MG63 (cell line): ENCODE data around the gene WWP2. TPM values are rescaled to one million over a fixed set of nuclear protein-coding genes. Genes with fewer than 3 reads are reported as not detected.
"Not testable (repeated sequence)": the region's sequence is repeated elsewhere in the genome, so short reads cannot be mapped to it uniquely, and the experiment has no call there.

ENCODE experiments used
- DNase-seq: peaks from one replicate; pipeline ENCODE4 v3.0.0-alpha.2; 2020
- H3K27me3 ChIP-seq: fragments of 250-450 bp; sonication (Bioruptor Pico); 2 replicates; pipeline ENCODE4 v1.5.1; 2020; ENCODE audit warnings: mild to moderate bottlenecking, moderate library complexity
- H3K36me3 ChIP-seq: fragments of 250-450 bp; sonication (Bioruptor Pico); 2 replicates; pipeline ENCODE4 v1.5.1; 2020; ENCODE audit warnings: mild to moderate bottlenecking, moderate library complexity
- H3K4me3 ChIP-seq: fragments of 250-450 bp; sonication (Bioruptor Pico); 2 replicates; pipeline ENCODE4 v1.5.1; 2020; ENCODE audit warnings: mild to moderate bottlenecking, moderate library complexity
- H3K9me3 ChIP-seq: fragments of 250-450 bp; sonication (Bioruptor Pico); 2 replicates; pipeline ENCODE4 v1.5.1; 2020; ENCODE audit warnings: mild to moderate bottlenecking, moderate library complexity
- total RNA-seq: library from RNA; depleted of rRNA; stranded (reverse); fragments of >200 nt; shearing (Covaris generic); gene quantifications from 2 replicates; pipeline ENCODE4 v1.2.3, GENCODE V29; 2014; ENCODE audit warnings: low replicate concordance; rRNA removed

Gene WWP2
- 3.9 and 15.5 TPM in 2 replicates for total RNA-seq

- peak; percentile 66 for DNase-seq
- Histone ChIP-seq H3K4me3 (peak within 1 kb of the TSS; percentile 71), H3K9me3 (no peaks in the 10 kb centered on the region), H3K36me3 (no peaks in the 10 kb centered on the region), H3K27me3 (no peaks in the 10 kb centered on the region)
These were observed at the start of gene WWP2 for GRCh38 chr16:69761983-69762813. Gene WWP2 (plus strand): TSS chr16:69762332. CDS start chr16:69787011, 24,679 bp downstream.

GRCh38 chr16:69712914-69713581 is 49.1 kb upstream of the WWP2 start:
- Histone ChIP-seq H3K36me3 (peaks cover 41% of the 10 kb centered on the region), H3K4me3 (no peak overlapping the region), H3K9me3 (no peaks in the 10 kb centered on the region), H3K27me3 (no peaks in the 10 kb centered on the region)
- no peak for DNase-seq

DNA sequence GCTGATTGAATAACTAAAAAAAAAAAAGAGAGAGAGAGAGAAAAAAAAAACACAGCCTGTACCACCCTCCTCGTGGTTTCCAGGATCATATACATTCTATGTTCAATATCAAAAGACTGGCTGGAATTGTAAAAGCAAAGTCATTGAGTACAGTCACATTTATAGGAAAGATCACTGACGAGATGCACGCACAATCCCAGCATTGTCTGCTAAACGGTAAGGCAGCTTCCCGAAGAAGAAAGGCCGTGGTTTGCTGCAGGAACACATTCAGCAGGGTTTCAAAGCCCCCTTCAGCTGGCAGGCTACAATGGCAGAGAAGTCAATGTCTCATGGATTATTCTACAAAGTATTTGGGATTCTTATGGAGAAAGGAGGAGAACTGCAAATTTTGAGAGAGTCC is 45.1 kb upstream of the WWP2 start:
- DNase-seq: no peak
- no peaks in the 10 kb centered on the region for H3K27me3 ChIP-seq
- H3K4me3 ChIP-seq: no peak overlapping the region
- peaks cover 15% of the 10 kb centered on the region for H3K36me3 ChIP-seq
- no peaks in the 10 kb centered on the region for H3K9me3 ChIP-seq

- no peaks in the 10 kb centered on the region for H3K27me3 ChIP-seq
- no peaks in the 10 kb centered on the region for H3K9me3 ChIP-seq
- no peak for DNase-seq
- H3K4me3 ChIP-seq: no peak overlapping the region
- H3K36me3 ChIP-seq: peaks cover 4% of the 10 kb centered on the region
These were observed 43.9 kb upstream of the WWP2 start for GRCh38 chr16:69718111-69718764.

GRCh38 chr16:69720822-69721430 is 41.2 kb upstream of the WWP2 start:
- Histone ChIP-seq H3K27me3 (no peaks in the 10 kb centered on the region), H3K4me3 (no peak overlapping the region), H3K9me3 (no peaks in the 10 kb centered on the region), H3K36me3 (peaks cover 4% of the 10 kb centered on the region)
- no peak for DNase-seq

DNA sequence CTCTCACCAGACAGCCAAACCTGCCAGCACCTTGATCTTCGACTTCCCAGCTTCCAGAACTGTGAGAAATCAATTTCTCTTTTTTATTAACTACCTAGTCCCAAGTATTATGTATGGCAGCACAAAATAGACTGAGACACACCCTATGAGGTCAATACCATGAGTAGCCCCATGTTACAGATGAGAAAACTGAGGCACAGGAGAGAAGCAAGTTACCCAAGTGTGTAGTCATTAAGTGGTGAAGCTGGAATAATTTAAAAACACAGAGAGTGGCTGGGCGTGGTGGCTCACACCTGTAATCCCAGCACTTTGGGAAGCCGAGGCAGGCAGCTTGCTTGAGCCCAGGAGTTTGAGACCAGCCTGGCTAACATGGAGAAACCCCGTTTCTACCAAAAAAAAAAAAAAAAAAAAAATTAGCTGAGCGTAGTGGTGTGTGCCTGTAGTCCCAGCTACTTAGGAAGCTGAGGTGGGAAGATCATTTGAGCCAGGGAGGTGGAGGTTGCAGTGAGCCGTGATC is 40.6 kb upstream of the WWP2 start:
- Histone ChIP-seq H3K27me3 (no peaks in the 10 kb centered on the region), H3K36me3 (peaks cover 4% of the 10 kb centered on the region)
- no peak for DNase-seq

GRCh38 chr16:69724414-69724873 is 37.7 kb upstream of the WWP2 start:
- Histone ChIP-seq H3K27me3 (no peaks in the 10 kb centered on the region), H3K36me3 (no peaks in the 10 kb centered on the region; the same call in 1 of the 2 replicates), H3K9me3 (no peaks in the 10 kb centered on the region), H3K4me3 (peak overlapping the region; percentile 63)
- DNase-seq: no peak

More for the DNA sequence above, 40.6 kb upstream of the WWP2 start:
- H3K4me3 ChIP-seq: no peak overlapping the region
- H3K9me3 ChIP-seq: no peaks in the 10 kb centered on the region

GRCh38 chr16:69724981-69725479 is 37.1 kb upstream of the WWP2 start:
- H3K27me3 ChIP-seq: no peaks in the 10 kb centered on the region
- H3K9me3 ChIP-seq: no peaks in the 10 kb centered on the region
- H3K36me3 ChIP-seq: no peaks in the 10 kb centered on the region; the same call in 1 of the 2 replicates
- H3K4me3 ChIP-seq: peak overlapping the region; percentile 63
- DNase-seq: no peak

DNA sequence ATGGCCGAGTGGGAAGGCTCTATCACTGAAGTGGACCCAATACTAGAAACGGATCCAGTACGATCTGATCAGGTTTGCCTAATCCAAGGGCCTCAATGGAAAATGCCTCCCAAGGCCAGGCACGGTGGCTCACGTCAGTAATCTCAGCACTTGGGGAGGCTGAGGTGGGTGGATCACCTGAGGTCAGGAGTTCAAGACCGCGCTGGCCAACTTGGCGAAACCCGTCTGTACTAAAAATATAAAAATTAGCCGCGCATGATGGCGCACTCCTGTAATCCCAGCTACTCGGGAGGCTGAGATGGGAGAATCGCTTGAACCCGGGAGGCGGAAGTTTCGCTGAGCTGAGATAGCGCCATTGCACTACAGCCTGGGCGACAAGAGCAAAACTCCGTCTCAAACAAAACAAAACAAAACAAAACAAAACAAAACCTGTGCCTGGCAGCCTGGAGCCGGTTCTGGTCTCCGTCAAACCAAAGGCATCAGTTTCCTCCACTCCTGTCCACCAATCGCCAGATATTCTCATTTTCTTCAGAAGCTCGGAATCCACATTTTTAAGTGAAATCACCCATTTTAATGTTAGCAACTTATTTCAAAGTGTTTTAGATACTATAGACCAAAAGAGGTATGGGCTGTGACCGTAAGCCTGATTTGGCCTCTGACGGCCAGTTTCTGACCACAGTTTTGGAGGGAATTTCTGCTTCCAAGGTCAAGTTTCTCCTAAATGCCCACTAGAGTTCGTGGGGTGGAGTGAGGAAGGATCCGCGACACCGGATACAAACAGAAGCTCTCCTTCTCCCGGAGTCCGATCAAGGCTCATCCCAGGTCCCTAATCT is 36.4 kb upstream of the WWP2 start:
- no peaks in the 10 kb centered on the region for H3K27me3 ChIP-seq
- no peak for DNase-seq
- no peaks in the 10 kb centered on the region for H3K9me3 ChIP-seq
- no peaks in the 10 kb centered on the region; the same call in 1 of the 2 replicates for H3K36me3 ChIP-seq
- H3K4me3 ChIP-seq: peak overlapping the region; percentile 63

GRCh38 chr16:69726313-69727060 is 35.6 kb upstream of the WWP2 start, which contains the start of gene NQO1:
Gene NQO1 (minus strand): TSS chr16:69726560. CDS start chr16:69726439, 121 bp downstream.
- Histone ChIP-seq H3K36me3 (no peaks in the 10 kb centered on the region; the same call in 1 of the 2 replicates), H3K27me3 (no peaks in the 10 kb centered on the region), H3K4me3 (peak within 1 kb of the TSS; percentile 63), H3K9me3 (no peaks in the 10 kb centered on the region)
- peak; percentile 97 for DNase-seq

GRCh38 chr16:69727916-69728270 is 34.2 kb upstream of the WWP2 start:
- H3K9me3 ChIP-seq: no peaks in the 10 kb centered on the region
- no peak overlapping the region; the same call in 1 of the 2 replicates for H3K4me3 ChIP-seq
- H3K36me3 ChIP-seq: no peaks in the 10 kb centered on the region; the same call in 1 of the 2 replicates
- DNase-seq: no peak
- no peaks in the 10 kb centered on the region for H3K27me3 ChIP-seq

- not testable (repeated sequence) for H3K36me3 ChIP-seq, DNase-seq, H3K4me3 ChIP-seq, H3K9me3 ChIP-seq, H3K27me3 ChIP-seq
These were observed 33.1 kb upstream of the WWP2 start for GRCh38 chr16:69729030-69729429.

- not testable (repeated sequence) for H3K4me3 ChIP-seq, H3K36me3 ChIP-seq, DNase-seq, H3K9me3 ChIP-seq, H3K27me3 ChIP-seq
These were observed 30.9 kb upstream of the WWP2 start for GRCh38 chr16:69731280-69731679.

GRCh38 chr16:69732101-69732500 is 30.0 kb upstream of the WWP2 start:
- Histone ChIP-seq H3K27me3 (no peaks in the 10 kb centered on the region), H3K4me3 (no peak overlapping the region), H3K9me3 (no peaks in the 10 kb centered on the region), H3K36me3 (no peaks in the 10 kb centered on the region)
- DNase-seq: no peak

GRCh38 chr16:69741519-69741918 is 20.6 kb upstream of the WWP2 start:
- H3K9me3 ChIP-seq: no peaks in the 10 kb centered on the region
- H3K36me3 ChIP-seq: peaks cover 27% of the 10 kb centered on the region
- DNase-seq: no peak
- no peaks in the 10 kb centered on the region for H3K27me3 ChIP-seq
- H3K4me3 ChIP-seq: no peak overlapping the region
